Retina (tissue), 1 donor: ENCODE data around the gene NOTCH1.
A peak's percentile ranks its signal among the peaks of the same experiment; 100 is the strongest.

Experiments used
- DNase-seq: peaks from one replicate; pipeline ENCODE4 v3.0.0-alpha.2; 2016

The NOTCH1 gene

GRCh38 chr9:136482793-136483588, 62.9 kb downstream of the NOTCH1 start, which contains the start of gene SEC16A:
Gene SEC16A, minus strand, starts transcription at chr9:136483040. Its CDS starts 5,425 bp downstream, at chr9:136477615.
- DNase-seq: peak; percentile 95

DNA sequence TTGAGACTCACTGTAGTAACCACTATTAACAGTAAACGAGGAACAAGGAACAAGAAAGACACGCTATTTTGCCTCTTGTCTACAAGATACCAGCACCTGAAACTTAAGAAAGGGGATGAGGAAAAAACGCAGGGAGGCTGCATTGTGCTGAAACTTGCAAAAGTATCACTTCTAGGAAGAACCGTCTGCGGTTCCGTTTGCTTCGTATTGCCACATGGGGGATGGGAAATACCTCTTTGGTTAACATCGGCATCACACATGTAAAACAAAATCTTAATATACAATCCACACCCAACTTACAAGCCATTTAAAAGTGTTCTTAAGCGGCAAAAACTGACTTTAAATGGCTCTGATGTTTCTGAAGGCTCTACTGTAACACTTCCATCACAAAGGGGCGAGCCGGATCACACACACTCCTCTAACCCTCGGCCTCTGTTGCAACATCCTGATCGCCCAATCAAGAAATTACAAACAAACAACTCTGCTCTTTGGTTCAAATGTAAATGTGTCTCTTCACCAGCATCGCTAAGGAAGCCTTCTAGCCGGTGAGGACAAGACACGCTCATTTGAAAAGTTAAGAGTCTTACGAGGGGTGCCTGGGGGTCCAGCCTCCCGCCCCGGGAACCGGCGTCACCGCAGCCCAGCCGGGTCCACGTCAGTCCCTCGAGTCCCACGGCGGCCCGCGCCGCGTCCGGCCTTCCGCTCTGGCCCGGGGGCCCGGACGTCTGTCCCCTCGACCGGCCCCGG, 63.6 kb downstream of the NOTCH1 start:
- peak; percentile 40 for DNase-seq

DNA sequence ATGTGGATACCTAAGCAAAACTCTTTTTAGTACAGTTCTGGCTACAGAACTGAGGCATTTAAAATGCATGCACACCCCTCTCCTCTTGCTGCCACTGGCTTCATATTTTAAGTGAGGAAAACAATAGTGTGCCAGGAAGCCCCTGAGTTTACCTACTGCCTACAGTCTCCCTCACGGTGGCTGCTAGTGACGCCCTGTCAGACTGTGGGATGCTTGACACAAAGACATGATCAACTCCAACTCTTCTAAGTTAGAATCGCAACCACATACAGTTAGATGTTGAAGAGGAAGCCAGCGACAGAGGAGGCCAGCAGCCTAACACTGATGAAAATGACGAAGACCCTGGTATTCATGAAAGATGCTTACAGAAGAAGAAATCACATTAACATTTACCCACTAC, 64.3 kb downstream of the NOTCH1 start:
- no peak for DNase-seq

DNA sequence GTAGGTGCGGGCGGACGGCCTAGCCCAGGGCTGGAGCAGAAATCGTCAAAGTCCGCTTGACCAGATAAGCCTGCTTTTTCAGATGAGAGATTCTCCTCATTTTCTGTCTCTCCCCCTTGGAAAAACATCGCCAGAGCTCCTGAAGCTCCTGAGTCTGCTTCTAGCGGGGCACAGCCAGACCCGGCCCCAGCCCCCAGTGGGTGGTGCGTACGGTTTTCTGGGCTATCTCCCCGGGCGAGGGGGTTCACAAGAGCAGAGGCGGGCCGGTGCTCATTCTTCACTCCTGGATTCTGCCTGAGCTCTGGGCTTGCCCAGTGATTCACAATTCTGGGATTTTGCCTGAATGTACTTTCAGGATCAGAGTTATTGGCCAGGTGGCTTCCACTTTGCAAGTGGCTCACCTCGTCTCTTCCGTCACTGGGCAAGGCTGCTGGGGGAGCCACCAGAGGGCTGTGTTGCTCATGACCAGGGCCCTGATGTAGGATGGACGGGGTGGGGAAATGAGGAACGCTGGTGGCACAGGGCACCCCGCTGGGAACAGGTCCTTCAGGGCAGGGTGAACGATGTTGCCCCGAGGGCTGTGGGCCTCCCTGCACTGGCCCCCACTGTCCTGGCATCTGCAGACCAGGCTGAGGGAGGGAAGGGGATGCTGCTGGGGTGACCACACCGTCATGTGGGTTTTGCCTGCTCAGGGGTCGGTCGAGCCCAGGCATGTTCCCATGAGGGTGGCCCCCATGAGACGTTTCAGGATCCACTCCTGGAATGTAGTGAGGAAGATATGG, 69.3 kb downstream of the NOTCH1 start:
- DNase-seq: no peak

DNA sequence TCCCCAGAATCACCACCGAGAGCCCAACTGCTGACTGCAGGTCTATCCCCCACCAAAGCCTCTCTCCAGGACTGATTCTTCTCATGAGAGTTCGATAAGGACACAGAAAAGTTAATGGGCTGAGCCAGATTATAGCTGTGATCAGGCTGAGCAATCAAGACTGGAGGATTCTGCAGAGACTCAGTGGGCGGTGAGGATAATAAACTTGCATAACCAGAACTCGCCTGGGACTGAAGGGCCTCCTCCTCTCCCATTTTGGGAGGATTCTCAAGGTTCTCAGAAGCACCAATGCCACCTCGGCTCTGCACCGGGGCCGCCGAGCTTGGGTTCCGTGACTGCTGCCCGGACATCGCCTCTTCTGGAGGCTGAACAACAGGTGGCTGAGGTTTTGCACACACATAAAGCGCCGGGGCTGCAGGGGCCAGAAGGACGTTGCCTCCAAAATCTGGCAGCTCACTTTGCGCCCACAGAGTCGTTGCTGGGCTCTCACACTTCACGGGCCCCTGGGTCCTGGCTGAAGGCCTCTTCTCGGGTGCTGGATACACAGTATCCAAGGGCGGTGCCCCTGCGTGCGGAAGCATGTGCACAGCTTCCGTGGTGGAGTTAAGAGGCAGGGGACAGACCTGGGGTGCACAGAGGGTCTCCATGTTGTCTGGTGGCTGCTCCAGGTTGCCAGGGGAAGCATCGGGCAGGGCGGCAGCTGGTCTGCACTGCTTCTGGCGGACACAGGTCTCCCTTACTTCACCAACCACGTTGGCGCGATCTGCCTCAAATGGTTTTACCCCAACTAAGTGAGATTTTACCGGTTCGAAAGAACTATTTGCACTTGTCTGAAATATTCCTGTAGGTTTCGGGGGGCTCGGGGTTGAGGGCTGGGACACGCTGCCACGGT, 70.6 kb downstream of the NOTCH1 start:
- DNase-seq: no peak

DNA sequence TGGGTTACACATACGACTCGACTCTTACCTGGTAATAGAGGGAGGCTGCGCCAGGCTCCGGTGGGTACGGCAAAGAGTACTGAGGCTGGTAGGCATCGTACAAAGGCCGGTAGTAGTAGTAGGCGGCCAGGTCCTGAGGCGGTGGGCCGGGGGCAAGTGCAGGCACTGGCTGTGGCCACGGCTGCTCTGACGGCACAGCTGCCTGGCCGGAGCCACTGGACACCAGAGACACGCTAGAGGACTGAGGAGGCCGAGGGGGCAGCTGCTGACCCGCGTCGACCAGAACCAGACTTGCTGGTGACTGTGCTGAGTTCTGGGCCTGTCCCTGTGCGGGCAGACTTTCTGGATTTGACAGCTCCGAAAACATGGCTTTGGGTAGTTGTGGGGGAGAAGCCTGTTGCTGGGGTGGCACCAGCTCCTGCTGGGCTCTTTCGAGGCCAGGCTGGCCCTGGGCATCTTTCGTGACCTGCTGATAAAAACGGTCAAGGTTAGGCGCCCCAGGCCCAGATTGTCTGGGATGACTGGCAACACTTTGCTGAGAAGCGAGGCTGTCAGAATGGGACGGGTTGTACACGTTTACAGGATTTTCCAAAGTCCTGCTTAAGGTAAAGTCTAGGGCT, 71.7 kb downstream of the NOTCH1 start:
- no peak for DNase-seq

- no peak for DNase-seq
Observed at GRCh38 chr9:136473354-136473721, 72.5 kb downstream of the NOTCH1 start.

DNA sequence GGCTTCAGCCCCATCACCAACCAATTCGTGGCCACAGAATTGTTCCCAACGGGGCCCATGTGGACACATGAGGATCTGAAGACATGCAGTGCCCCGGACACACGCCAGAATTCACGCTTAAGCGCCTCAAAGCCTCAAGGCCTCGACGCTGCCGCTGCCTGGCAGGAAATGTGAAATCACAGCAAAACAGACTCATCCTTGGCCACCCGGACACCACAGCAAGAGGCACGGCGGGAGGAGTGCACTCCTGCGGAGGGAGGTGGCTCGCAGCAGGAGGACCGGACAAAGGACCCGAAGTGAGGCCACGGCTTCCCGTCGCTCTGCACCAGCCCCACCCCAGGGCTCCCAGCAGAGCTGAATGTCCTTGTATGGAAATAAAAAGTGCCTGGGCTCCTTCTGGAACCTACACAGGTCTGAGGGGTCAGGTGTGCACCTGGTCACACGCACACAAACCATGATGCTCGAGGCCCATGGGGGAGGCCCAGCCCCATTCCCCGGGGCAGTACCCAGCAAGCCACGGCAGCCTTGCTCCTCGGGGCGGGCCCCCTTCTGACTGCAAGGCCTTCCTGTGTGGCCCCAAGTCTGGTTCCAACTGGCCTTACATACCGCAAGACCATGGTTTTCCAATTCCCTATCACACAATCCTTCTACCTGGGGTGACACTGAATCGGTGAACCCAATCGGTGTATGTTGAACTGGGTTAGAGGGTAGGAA, 73.1 kb downstream of the NOTCH1 start:
- no peak for DNase-seq

GRCh38 chr9:136471802-136472487, 73.9 kb downstream of the NOTCH1 start:
- DNase-seq: no peak

- DNase-seq: no peak
Observed at GRCh38 chr9:136470792-136471469, 74.9 kb downstream of the NOTCH1 start.

GRCh38 chr9:136470356-136470755, 75.5 kb downstream of the NOTCH1 start:
- DNase-seq: no peak

DNA sequence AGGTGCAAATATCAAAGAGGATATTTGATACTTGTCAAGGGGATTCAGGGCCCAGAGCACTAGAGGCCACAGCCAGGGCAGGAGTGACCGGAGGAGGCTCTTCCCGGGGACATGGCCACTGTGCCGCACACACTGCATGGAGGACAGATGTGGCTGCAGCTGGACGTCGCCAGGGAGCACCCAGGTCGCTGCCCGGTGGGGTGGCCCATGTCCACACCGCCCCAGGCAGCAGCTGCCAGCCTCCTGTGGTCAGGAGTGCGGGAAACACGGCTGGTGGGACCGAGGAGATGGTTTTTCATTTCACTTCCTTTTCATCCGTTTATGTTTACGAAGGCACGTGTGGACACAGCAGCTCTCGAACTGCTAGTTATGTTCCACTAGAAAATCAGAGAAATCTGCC, 78.1 kb downstream of the NOTCH1 start:
- no peak for DNase-seq

DNA sequence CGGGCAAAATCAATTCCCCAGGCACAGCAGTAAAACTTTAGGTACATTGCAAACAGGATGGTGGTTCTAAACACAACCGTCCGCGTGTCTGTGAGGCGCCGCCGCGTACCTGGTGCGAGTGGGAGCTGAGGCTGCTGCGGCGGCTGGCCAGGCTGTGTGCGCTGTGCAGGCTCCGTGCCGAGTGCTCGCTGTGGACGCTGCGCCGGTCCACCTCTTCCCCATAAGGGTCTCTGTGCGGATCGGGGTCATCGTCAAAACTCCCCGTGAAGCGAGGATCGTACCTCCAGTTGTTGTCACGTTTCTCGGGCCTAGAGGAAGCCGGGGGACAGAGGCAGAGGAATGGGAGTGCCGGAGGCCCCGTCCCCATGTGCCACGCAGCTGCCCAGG, 79.7 kb downstream of the NOTCH1 start:
- DNase-seq: no peak

GRCh38 chr9:136465500-136466154, 80.2 kb downstream of the NOTCH1 start:
- DNase-seq: no peak

GRCh38 chr9:136464241-136464640, 81.6 kb downstream of the NOTCH1 start:
- DNase-seq: no peak

GRCh38 chr9:136463578-136463977, 82.3 kb downstream of the NOTCH1 start:
- DNase-seq: no peak

DNA sequence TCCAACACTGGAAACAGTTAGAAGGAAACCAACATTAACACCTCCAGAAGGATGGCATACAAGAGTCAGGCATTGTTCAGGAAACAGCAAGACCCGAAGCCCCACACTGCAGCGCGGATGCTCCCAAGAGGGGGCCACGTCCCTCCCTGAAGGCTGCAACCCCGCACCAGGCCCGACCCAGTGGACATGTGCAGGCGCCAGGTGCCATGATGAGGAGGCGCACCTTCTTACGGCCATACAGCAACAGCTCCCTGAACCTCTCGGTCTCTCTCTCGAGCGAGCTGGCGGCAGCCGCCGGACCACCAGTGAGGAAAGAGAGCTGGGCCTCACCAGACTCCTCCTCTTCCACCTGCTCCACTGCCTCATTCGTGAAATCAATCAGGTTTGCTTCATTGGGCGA, 83.2 kb downstream of the NOTCH1 start:
- DNase-seq: no peak

GRCh38 chr9:136460772-136461325, 85.0 kb downstream of the NOTCH1 start:
- no peak for DNase-seq

DNA sequence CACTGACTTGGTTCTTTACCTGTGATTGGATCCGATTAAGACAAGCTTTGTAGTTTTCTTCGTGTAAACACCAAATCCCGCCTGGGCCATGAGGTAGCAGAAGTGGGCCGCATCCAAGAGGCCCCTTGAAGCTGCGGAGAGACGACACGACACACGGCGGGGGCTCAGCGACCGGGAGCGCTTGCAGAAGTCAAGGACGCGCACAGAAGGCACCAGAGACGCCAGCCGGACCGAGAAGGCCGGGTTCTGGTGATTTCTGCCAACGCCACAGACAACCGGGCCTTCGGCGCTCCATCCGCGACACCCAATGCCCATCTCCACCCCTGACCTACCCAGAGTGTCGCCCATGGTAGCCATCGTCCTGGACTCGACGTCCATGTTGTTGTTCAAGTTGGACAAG, 86.4 kb downstream of the NOTCH1 start:
- DNase-seq: no peak
